Stimulated activated CD4-positive, alpha-beta T cell treated with anti-CD3 and anti-CD28 coated beads, Interleukin-1b, Interleukin-23, amount 100 ng/mL, for 24 hours (primary cell): ENCODE data around the gene SLC25A36.
"Not testable (repeated sequence)": the region's sequence is repeated elsewhere in the genome, so short reads cannot be mapped to it uniquely, and the experiment has no call there.

Experiments used
- DNase-seq, 4 experiments: peaks; one replicate each; pipeline ENCODE4 v3.0.0-alpha.2; 2020; ENCODE audit warnings: low read depth in 4 of 4, low spot score in 1 of 4

SLC25A36 gene

GRCh38 chr3:140987792-140988191 is 46.2 kb downstream of the SLC25A36 start:
- not testable (repeated sequence) for DNase-seq

- DNase-seq = no peak
Measured at GRCh38 chr3:140994316-140994715, 52.7 kb downstream of the SLC25A36 start.

GRCh38 chr3:140994861-140995260 is 53.2 kb downstream of the SLC25A36 start:
- not testable (repeated sequence) for DNase-seq

GRCh38 chr3:140995881-140996280 is 54.2 kb downstream of the SLC25A36 start:
- no peak for DNase-seq

- DNase-seq = peak in 2 of 4 experiments; percentile 10 to 24
Measured at GRCh38 chr3:141000027-141000663, 58.5 kb downstream of the SLC25A36 start.

- DNase-seq = no peak
Measured at GRCh38 chr3:141000686-141001085, 59.0 kb downstream of the SLC25A36 start.

GRCh38 chr3:141006344-141006743 is 64.7 kb downstream of the SLC25A36 start:
- no peak for DNase-seq

GRCh38 chr3:141009496-141009895 is 67.9 kb downstream of the SLC25A36 start:
- DNase-seq = no peak

- peak; percentile 40 to 67 (median 60) for DNase-seq
Measured at GRCh38 chr3:141011232-141011996, 69.8 kb downstream of the SLC25A36 start.

- DNase-seq = no peak
Measured at GRCh38 chr3:141011997-141012262, 70.3 kb downstream of the SLC25A36 start.

GRCh38 chr3:141012571-141012970 is 70.9 kb downstream of the SLC25A36 start:
- DNase-seq = no peak

- no peak for DNase-seq
Measured at GRCh38 chr3:141015481-141015880, 73.8 kb downstream of the SLC25A36 start.

- not testable (repeated sequence) for DNase-seq
Measured at GRCh38 chr3:141017366-141018322, 76.0 kb downstream of the SLC25A36 start.

GRCh38 chr3:141019244-141019643 is 77.6 kb downstream of the SLC25A36 start:
- no peak for DNase-seq

GRCh38 chr3:141020143-141020830 is 78.7 kb downstream of the SLC25A36 start:
- no peak for DNase-seq

GRCh38 chr3:141021261-141021660 is 79.6 kb downstream of the SLC25A36 start:
- no peak for DNase-seq
